Measurements from ENCODE around the gene CHRNA4.

CHRNA4 gene

DNA sequence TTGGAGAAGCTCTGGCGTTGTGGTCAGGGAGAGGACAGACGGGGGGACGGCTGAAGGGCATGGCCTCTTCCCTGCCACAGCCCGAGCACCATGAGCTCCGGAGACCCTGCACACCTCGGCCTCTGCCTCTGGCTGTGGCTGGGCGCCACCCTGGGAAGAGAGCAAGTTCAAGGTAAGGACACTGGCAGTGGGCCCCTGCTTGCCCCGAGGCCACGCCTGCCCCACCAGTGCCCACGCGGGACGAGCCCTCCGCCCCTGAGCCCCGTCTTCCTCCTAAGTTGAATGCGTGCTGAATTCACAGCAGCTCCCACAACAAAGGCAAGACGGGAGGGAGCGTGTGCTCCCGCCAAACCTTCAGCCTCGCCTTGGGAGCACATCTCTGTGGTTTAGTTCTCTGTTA lies 66.1 kb downstream of the CHRNA4 start:
- in situ Hi-C loops (cut with MboI; ENCODE audit: low sequenced_read_pairs) = no loop called here

DNA sequence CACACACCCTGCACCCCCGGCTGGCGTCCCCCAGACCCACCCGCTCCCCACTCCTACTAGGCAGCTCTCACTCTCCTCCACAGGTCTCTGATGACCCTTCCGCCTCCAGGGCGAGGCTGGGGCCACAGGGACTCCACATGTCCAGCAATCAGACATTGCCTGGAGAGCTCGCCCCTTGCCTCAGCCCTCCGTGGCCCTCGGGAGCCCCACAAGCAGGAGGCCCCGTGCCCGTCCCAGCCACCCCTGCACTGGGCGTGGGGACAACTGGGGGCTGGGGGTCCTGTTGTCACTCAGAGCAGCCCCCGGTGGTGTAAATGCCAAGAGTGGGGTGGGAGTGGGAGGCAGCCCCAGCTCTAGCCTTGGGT lies 66.6 kb downstream of the CHRNA4 start:
- in situ Hi-C loops (cut with MboI; ENCODE audit: low sequenced_read_pairs) = no loop called here

DNA sequence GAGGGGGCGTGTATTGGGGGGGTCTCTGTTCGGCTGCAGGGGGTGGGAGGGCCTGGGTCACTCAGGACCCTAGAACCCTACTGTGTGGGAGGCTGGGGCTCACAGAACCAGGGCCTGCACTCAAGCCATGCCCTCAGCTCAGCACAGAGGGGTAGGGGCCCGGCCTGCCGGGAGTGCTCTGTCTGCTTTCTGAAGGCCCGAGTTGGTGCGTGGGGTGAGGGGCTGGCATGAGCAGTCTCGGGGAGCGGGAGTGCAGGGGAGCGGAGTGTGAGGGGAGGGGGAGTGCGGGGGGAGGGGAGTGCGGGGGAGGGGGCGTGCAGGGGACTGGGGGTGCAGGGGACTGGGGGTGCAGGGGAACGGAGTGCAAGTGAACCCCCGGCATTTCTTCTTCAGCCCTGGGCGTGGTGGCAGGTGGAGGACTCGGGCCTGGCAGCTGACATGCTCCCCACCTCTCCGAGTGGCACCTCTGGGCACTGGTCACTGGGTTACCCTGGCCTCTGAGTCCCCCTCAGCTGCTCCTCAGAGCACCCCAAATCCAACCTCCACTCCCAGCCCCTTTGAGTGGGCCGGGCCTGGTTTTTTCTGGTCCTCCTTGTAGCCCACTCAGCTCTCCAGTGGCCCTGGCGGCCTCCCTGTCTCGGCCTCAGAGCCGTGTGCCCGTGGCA lies 67.1 kb downstream of the CHRNA4 start:
- in situ Hi-C loops (cut with MboI; ENCODE audit: low sequenced_read_pairs) = no loop called here

DNA sequence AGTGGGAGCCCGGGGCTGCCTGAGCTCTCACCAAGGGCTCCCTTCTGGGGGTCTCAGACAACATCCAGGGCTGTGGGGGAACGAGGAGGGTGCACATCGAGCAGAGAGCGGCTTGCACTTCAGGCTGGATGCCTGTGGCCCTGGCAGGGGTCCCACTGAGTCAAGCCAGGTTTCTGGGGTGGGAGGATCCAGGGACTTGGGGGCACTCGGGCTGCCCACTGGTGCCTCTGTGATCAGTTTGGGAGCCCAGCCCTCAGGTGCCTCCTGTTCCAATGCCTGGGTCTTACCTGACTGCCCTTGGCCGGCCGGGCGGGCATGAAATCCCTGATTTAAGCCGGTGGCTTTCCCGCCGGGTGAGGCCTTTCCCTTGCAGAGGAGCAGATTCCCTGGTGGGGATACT lies 67.7 kb downstream of the CHRNA4 start:
- in situ Hi-C loops (cut with MboI; ENCODE audit: low sequenced_read_pairs) = no loop called here

All from HL-60/S4 (cell line).